Ovary (tissue), 3 donors: Measurements from ENCODE around the gene LCOR.

Source experiments
- CTCF ChIP-seq, 3 donors: fragments of 450-650 bp in 2 of 3; fragments of 200-600 bp in 1 of 3; IDR thresholded peaks; one replicate each; pipeline versions ENCODE4 v1.5.1 to v1.8.0; 2016 to 2022; ENCODE audit warnings: antibody characterized with exemption in 3 of 3, mild to moderate bottlenecking in 1 of 3
- EP300 ChIP-seq: sonication (generic); formaldehyde crosslinking; IDR thresholded peaks from one replicate; pipeline ENCODE4 v1.6.1; 2017; ENCODE audit warnings: antibody characterized with exemption
- POLR2A ChIP-seq: fragments of 450-650 bp; IDR thresholded peaks from one replicate; pipeline ENCODE4 v1.6.1; 2017; ENCODE audit warnings: antibody characterized with exemption, mild to moderate bottlenecking, moderate library complexity
- donor health status: DM: no; HTN: no; CAD: no.

- TF ChIP-seq CTCF (IDR thresholded peaks at IDR 0.05), result no peak
- TF ChIP-seq EP300, result no peak
- TF ChIP-seq POLR2A, result no peak
Measured at GRCh38 chr10:96843823-96844222, 11.7 kb downstream of the LCOR start.
